Tongue (tissue), 2 donors: ENCODE measurements around the gene NKAIN4. TPM values are rescaled to one million over a fixed set of nuclear protein-coding genes. Genes with fewer than 3 reads are reported as not detected.

Experiments used
- DNase-seq: peaks from one replicate; pipeline ENCODE4 v3.0.0-alpha.2; 2015
- total RNA-seq: library from RNA; depleted of rRNA; stranded (reverse); fragments of >200 nt; gene quantifications from one replicate; pipeline ENCODE4 v1.2.3, GENCODE V29; 2014

The NKAIN4 gene
- total RNA-seq, 1 donor from 2014 or later: 10.4 TPM

DNA sequence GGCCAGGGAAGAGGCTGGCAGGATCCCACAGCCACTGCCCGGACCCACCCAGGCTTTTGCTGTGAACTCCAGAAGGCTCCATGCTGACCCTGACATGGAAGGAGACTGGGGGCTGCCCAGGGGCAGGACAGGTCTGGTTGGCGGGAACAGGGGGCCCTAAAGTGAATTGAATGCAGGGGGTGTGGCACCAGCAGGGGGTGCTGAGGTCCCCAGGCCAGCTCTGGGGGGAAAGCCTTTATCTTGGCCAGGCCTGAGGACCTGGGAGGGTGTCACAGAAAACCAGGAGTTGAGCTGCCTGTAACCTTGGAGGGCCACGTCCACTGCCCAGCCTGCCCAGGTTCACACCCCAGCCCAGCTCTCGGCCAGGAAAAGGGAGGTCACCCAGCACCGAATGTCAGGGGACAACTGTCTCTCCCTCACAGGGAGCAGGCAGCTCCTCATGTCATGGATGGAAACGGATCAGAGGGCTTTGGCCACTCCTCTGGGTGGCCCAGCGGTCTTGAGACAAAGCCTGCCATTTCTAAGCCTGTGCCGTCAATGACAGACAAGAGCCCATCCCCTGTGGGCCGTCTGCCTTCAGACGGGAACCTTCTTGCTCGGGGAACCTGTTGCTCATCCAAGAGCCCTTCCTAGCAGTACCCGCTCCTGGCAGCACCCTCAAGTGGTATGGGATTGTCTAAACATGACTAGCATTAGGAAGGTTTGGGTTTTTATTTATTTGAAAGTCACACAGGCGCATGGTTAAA is 35.4 kb downstream of the NKAIN4 start:
- no peak for DNase-seq

DNA sequence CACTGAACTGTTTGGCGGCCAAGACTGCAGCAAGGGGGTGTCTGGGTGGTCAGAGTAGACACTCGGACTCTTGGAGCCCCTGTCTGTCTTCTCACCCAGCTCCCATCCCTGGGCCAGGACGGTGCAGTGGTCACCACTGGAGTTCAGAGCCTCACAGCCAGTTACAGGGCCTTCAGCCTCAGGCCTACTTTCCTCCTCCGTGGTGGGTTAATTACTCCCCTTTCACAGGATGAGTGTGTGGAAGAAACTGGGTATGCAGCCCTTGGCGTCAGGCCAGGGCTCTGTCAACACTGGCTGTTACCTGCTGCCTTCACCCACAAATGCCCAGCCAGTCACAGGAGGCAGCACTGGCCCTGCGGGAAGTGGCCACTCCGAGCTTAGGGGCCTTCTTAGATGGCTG is 36.6 kb downstream of the NKAIN4 start:
- DNase-seq: no peak

DNA sequence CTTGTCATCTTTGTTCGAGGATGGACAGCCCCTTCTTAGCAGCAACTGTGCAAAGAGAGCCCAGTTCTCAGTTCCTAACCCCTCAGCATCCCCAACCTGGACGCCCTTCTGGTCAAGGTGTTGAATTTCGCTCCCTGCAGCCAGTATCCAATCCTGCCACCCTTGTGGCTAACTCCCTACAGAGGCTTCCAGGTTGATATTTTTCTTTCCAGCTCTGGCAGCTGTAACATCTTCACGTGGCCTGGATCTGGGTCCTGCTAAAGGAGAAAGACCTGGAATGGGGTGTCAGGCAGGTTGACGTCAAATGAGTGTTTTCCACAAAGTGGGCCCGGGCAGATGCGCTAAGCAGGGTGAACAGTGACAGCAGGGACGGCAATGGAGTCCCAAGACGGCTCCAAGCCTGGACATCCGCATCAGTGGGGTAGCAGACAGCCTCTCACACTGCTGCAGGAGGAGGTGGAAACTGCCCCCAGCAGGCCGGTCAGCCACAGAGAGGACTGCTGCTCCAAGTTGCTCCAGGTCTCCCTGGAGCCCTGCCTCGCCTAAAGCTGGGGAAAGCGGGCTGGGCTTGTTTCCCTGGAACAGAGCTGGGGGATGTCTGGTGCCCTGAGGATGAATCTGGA is 37.3 kb downstream of the NKAIN4 start:
- DNase-seq: no peak

DNA sequence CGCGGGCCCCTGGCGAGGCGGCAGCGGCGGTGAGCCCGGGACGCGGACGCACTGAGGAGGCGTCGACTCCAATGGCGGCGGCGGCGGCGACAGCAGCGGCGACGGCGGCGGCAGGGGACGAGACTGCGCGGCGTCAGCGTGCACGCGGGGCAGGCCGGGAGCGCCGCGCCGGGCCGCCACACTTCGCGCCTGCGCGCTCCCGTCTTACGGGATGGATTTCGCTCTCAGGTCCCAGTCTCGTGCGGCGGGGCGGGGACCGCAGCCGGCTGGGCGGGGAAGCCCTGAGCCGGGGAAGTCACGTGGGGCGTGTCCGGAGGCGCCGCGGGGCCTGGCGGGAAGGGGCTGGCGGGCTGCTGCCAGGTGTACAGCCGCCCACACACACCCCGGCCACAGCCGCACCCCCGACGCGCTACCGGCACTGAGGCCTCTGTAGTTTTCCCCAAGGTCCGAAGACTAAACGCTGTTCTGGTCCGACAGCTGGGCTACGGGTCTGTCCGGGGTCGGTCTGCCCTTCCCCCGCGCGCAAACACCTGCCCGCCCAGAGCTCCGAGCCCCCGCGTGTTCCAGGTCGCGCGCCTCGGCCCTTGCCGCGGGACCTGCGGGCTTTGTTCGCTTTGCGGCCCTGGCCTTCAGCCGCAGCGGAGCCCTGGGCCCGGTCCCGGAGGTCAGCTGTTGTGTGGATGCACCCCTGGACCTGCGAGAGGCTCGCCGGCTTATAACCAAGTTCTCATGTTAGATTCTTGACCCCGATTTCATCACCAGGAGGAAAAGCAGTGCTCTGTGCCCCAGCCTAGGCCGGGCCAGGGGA is 38.0 kb downstream of the NKAIN4 start, which contains the start of gene YTHDF1:
TSS of gene YTHDF1 (minus strand) at position 91 of the 808 bp plus-strand sequence. CDS start 239 bp downstream, outside the sequence.
- DNase-seq: peak; percentile 98

DNA sequence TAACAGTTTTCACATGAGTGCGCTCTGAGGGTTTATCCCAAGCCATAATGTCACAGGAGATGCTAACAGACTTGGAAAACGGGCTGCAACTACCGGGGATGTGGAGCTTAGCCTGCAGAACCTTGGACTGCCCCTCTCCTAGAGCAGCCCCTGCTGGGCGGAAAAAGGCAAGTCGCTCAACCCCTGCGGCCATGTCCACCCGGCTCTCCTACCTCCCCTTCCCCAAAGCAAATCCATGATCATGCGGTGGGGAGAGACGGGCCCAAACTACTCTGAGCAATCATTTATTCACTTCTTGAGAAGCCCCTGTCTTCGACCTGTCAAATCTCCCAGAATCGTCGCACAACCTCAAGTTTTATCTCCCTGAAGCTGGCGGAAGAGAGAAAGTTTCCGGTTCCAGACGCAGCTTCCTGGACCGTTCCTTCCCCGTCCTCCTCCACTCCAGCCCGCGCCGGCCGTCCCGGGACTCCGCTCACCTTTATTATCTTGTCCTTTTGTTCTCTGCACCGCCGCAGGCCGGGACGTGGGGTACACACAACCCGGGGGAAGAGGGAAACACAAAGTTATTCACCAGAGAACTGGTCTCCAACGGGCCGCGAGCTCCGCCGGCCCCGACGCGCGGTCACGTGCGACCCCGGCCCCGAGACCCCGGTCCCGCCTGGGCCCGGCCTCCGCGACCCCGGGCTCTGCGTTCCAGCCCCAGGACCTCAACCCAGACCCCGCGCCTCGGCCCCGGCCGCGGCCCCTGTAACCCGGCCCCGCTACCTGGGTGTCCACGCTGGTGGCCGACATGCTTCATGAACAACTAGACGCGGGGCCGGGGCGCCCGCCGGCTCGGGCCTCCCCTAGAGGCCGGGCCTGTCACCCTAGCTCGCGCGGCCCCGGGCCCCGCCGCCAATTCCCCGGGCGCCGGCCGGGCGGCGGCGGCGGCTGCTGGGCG is 38.9 kb downstream of the NKAIN4 start:
- DNase-seq: peak; percentile 37

- DNase-seq: no peak
Observed at GRCh38 chr20:63214514-63214913, 39.7 kb downstream of the NKAIN4 start.

DNA sequence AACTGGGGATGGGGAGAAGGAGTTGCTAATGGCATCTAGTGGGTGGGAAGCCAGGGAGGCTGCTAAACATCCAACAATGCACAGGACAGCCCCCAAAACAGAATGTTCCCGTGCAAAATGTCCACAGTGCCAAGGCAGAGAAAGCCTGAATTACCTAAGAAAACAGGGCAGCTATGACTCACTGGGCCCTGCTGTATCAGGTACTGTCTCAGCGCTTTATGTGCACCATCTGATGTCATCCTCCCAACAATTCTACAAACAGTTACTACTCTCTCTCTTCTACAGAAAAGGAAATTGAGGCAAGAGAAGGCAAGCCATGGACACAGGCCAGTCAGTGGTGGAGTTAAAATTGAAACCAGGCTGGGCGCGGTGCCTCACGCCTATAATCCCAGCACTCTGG is 41.5 kb downstream of the NKAIN4 start:
- no peak for DNase-seq

GRCh38 chr20:63212393-63212730 is 41.9 kb downstream of the NKAIN4 start:
- no peak for DNase-seq

DNA sequence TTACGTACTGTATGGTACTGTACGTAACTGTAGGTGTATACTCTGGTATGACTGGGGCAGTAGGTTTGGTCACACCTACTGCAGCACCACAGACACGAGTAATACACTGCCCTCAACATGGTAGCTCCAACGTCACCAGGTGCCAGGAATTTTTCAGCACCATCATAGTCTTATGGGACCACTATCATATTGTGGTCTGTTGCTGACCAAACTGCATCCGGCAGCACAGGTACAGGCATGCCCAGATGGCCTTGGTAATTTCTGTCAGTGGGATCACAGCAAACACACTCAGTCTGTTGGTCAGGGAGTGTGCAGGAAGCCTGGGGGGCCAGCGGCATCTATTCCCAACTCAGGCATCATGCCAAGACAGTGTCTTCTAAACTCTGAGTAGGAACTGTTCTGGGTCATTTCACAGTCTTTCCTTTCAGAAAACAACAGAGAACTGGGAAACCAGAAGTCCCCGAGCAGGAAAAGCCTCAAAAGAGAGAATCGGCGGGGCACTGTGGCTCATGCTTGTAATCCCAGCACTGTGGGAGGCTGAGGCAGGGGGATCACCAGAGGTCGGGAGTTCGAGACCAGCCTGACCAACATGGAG is 44.2 kb downstream of the NKAIN4 start:
- DNase-seq: no peak

DNA sequence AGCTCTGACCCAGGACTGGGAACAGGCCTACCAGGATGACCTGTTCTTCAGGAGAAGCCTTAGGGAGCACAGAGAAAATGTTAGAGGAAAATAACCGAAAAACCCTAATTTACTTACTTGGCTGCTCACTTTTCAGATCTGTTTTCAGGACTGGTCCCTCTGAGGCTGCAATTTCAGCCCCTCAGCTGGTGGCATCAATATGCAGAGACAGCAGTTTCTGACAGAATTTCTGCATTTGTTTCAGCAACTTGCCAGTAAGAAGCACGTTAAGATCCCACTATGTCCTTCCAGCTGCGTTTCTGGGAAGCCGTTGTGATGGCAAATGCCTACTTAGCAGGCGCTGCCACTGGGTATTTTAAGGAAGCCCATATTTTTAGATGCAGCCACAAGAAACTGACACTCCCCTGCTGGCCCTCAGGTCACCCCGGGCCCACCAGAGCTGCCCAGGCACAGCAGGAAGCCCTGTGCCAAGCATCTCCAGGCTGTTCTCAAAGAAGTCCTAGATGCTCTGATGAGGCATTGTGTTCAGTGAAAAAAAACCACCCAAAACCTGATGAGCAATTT is 45.8 kb downstream of the NKAIN4 start:
- DNase-seq: peak; percentile 19

DNA sequence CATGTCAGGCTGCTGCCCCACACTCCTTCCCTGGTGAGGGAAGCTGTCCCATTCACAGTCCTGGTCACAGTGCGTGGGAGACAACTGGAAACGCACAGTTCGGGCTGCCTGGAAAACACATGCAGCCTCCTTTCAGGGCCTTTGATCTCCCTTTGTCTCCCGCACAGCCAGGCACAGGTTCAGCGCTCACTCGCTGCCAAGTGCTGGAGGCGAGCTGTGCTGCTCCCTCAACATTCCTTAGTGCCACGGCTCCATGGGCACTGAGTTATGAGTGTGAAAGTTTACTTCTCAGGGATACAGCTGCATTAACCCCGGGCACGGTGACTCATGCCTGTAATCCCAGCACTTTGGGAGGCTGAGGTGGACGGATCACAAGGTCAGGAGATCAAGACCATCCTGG is 47.4 kb downstream of the NKAIN4 start:
- no peak for DNase-seq

- no peak for DNase-seq
Observed at GRCh38 chr20:63205896-63206295, 48.4 kb downstream of the NKAIN4 start.

DNA sequence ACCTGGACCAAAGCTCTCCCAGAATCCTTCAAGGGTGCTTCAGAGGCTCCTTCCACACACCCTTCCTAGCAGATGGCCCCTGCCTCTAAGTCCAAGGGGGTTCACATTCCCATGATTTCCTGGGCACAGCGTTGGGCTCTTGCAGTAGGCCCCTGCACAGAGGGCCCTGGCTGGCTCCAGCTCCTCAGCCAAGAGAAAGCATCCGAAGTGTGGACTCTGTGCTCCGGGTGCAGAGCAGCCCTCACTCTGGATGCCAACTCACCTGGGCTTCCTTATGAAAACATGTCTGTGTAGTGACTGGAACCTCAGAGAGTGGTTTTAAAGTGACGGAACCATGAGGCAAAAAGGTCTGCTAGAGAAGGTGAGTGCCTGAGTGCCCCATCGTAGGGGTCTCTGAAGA is 49.9 kb downstream of the NKAIN4 start:
- no peak for DNase-seq

- DNase-seq: no peak
Observed at GRCh38 chr20:63202811-63203526, 51.3 kb downstream of the NKAIN4 start.

DNA sequence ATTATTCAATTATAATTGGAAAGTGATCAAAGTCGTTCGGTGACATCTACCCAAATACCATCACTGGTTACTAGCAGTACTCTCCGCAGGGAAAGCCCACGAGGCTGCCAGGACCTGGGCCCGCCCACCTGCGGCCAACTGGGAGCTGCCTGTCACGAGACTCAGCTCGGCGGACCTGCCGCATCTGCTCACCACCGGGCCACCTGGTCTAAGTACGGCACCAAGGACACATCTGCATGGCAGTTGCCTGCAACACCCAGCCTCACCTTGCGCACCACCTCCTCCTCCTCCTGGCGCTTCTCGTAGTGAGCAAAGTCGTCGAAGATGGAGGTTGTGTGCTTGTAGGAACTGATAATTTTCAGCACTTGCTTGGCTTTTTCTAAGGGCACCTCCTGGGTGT is 52.2 kb downstream of the NKAIN4 start:
- no peak for DNase-seq

DNA sequence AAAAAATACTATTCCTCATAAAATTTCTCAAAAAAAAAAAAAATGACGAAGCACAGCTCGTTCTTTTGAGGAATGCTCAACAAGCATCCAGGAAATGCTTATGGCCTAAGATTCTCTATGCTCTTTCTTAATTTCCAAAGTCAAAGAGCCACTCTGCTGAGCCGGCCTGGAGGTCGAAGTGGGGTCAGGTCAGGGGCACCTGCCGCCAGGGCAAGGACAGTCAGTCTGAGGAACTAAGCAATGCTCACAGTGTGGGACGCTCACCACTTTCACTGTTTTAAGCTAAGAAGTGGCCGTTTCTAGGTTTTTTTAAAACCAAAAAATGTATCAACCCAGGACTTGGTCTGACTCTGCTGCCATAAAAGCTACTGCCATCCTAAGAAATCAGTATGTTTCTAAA is 55.7 kb downstream of the NKAIN4 start:
- no peak for DNase-seq

DNA sequence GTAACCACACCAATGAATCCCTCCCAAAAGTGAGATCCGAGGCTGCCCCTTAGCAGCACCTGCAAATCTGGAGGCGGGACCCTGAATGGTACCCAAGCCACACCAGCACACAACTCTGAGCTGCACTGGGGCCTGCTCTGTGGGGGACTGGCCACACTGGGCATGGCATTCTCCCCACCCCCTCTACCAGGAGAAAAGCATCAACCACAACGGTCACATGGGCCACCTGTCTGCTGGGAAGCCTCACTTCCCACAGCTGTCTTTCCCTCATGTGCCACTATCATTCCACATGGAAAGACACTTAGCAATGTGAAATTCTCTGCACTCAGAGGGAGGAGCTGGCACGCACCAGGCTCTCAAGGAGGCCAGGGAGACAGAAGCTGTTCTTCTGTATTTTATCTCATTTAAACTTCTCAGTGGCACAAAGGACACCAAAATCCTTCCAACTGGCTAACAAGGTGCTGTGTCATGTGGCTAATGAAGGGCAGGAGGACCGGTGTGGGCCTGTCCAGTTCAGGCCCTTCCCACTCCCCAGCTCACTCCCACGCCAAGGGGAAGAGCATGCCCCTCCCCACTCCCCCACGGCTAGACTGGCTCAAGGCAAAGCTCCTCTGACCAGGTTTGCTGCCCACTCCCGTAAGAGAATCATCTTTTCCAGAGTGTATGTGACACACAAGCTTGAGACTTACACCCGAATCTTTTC is 57.3 kb downstream of the NKAIN4 start:
- peak; percentile 24 for DNase-seq

- no peak for DNase-seq
Observed at GRCh38 chr20:63194797-63195173, 59.5 kb downstream of the NKAIN4 start.

DNA sequence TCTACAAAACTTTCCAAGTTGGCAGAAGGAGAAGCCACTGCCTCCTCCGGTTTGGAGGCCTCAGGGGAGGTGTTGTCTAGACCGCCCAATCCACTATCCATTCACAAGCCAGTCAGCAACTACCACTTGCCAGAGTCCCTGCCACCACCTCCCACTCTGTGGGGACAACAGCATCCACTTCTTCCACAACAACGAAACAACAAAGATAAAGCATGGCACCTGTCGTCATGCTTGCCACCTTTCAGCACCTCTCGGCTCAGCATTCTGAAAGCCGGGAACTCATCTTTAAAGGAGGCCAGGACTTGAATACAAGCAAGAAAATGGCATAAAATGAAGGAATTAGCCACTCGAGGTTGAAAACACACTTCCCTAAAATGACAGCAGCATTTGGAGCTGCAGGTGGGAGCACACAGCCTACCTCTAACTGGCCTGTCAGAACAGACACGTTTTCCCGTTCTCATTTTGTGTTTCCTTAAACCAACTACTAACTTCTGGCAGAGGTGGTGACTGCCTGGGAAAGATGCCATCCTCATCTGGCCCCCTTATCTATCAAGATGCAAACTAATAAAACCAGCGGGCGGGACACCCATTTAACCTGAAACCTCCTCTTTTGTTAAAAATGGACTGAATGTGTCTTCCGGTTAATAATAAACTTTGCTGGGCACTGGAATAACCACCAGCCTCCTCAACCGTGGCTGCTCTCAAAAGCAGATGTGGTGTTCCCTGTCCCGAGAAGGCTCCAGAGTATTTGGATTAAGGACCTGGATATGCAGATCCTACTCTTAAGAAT is 60.1 kb downstream of the NKAIN4 start:
- DNase-seq: no peak
